Type B pancreatic cell (in vitro differentiated cells): Measurements from ENCODE around the gene CENPQ. TPM values are rescaled to one million over a fixed set of nuclear protein-coding genes. Genes with fewer than 3 reads are reported as not detected.
A peak's percentile ranks its signal among the peaks of the same experiment; 100 is the strongest.

Experiments
- DNase-seq: peaks from one replicate; pipeline ENCODE4 v3.0.0; 2021; ENCODE audit warnings: mixed read lengths; ENCODE audit not compliant: unreplicated experiment; ENCODE audit errors: extremely low spot score
- H3K27ac Mint-ChIP-seq: 2 replicates; pipeline ENCODE4 v1.8.0; 2021; ENCODE audit warnings: mild to moderate bottlenecking, mixed read lengths
- H3K27me3 Mint-ChIP-seq: 2 replicates; pipeline ENCODE4 v1.8.0; 2021; ENCODE audit warnings: mixed read lengths
- H3K36me3 Mint-ChIP-seq: 2 replicates; pipeline ENCODE4 v1.8.0; 2021; ENCODE audit warnings: mixed read lengths
- H3K4me1 Mint-ChIP-seq: one replicate; pipeline ENCODE4 v1.8.0; 2021; ENCODE audit warnings: mixed read lengths; ENCODE audit not compliant: unreplicated experiment
- H3K4me3 Mint-ChIP-seq: 2 replicates; pipeline ENCODE4 v1.8.0; 2021; ENCODE audit warnings: mild to moderate bottlenecking, mixed read lengths
- H3K9me3 Mint-ChIP-seq: 2 replicates; pipeline ENCODE4 v1.8.0; 2021; ENCODE audit warnings: mixed read lengths
- total RNA-seq: library from RNA; stranded (reverse); gene quantifications from 2 replicates; pipeline ENCODE4 v1.2.1, GENCODE V29; 2021; ENCODE audit warnings: low replicate concordance
- TF ChIP-seq, protein P1 (sequence below): fragments of 200-600 bp; sonication (generic); conservative IDR thresholded peaks from 2 replicates; pipeline ENCODE4 v1.5.0; 2021; ENCODE audit warnings: antibody characterized with exemption, mild to moderate bottlenecking

Gene CENPQ
- total RNA-seq, 1 donor from 2014 or later, result 8.6 TPM

DNA sequence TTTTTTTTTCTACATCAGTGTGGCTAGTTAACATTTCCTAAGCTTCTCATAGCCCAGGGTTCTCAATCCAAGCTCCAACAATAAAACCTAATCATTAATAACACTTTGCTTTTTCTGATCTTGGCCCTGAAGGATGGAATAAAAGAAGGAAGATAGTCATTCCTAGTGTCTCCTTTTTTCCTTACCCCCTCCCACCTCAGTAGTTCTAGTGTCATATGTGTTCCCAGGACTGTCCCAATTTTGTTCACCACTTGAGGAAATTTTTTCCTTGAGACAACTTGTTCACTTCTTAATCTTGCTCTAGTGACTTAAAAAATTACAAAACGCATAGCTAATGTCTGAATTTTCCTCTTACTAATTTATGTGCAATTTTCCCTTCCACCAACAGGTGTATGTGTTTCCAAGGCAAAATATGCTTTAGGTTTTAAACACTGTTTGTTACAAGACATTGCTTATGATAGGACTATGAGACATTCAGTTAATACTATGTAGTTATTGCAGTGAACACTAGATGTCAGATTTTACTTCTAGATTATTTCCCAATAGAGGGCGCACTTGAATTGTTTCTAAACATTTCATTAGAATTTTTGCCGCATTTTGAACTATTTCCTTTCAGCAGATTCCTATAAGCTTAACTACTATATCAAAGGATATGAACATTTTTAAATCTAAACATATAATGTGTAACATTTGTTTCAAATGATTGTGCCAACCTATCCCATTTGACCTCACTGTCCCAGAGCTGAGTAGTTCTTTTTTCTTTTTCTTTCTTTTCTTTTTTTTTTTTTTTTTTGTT lies 68.8 kb downstream of the CENPQ start:
- Mint-ChIP-seq H3K4me1 (peaks cover 6% of the 10 kb centered on the region), H3K9me3 (no peaks in the 10 kb centered on the region), H3K36me3 (no peaks in the 10 kb centered on the region), H3K27ac (peak overlapping the region; percentile 4), H3K27me3 (peaks cover 5% of the 10 kb centered on the region), H3K4me3 (peak overlapping the region; percentile 69)
- TF ChIP-seq, protein P1, sequence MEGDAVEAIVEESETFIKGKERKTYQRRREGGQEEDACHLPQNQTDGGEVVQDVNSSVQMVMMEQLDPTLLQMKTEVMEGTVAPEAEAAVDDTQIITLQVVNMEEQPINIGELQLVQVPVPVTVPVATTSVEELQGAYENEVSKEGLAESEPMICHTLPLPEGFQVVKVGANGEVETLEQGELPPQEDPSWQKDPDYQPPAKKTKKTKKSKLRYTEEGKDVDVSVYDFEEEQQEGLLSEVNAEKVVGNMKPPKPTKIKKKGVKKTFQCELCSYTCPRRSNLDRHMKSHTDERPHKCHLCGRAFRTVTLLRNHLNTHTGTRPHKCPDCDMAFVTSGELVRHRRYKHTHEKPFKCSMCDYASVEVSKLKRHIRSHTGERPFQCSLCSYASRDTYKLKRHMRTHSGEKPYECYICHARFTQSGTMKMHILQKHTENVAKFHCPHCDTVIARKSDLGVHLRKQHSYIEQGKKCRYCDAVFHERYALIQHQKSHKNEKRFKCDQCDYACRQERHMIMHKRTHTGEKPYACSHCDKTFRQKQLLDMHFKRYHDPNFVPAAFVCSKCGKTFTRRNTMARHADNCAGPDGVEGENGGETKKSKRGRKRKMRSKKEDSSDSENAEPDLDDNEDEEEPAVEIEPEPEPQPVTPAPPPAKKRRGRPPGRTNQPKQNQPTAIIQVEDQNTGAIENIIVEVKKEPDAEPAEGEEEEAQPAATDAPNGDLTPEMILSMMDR, result peak; percentile 90
- DNase-seq, result no peak

DNA sequence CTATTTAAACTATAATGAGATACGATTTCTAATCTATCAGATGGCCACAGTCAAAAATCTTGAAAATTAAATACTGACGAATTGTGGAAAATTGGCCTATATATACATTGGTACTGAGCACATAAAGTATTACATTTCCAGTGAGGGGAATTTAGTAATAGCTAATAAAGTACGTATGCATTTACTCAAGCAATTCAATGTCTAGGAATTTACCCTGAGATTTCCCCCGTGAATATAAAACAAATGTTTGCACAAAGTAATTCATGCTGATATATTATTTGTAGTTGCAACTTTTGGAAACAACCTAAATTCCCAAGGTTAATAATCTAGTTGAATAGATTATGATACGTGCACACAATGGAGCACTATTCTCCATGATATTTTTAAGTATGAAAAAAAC lies 72.6 kb downstream of the CENPQ start:
- Mint-ChIP-seq H3K27ac (no peak overlapping the region), H3K4me3 (no peak overlapping the region), H3K27me3 (peaks cover 5% of the 10 kb centered on the region), H3K9me3 (no peaks in the 10 kb centered on the region), H3K4me1 (peaks cover 6% of the 10 kb centered on the region), H3K36me3 (no peaks in the 10 kb centered on the region)
- TF ChIP-seq, protein P1, result no peak
- no peak for DNase-seq

DNA sequence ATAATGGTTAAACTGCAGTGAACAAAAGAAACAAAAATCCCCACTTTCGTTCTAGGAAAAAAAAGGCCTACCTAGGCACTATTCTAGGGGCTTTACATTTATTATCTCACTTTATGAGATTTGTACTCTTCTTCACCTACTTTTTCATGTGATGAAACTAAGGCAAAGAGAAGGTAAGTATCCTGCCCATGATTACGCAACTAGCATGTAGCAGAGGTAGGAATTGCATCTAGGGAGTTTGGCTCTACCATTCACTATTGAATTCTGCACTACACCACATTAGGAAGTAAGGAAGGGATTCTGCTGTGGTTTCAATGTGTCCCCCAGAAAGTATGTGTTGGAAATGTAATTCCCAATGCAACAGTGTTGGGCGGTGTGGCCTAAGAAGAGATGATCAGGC lies 75.9 kb downstream of the CENPQ start:
- no peak for DNase-seq
- Mint-ChIP-seq H3K4me1 (peaks cover 6% of the 10 kb centered on the region), H3K9me3 (no peaks in the 10 kb centered on the region), H3K27ac (no peak overlapping the region), H3K27me3 (peaks cover 6% of the 10 kb centered on the region), H3K36me3 (no peaks in the 10 kb centered on the region), H3K4me3 (no peak overlapping the region)
- TF ChIP-seq, protein P1, result no peak

DNA sequence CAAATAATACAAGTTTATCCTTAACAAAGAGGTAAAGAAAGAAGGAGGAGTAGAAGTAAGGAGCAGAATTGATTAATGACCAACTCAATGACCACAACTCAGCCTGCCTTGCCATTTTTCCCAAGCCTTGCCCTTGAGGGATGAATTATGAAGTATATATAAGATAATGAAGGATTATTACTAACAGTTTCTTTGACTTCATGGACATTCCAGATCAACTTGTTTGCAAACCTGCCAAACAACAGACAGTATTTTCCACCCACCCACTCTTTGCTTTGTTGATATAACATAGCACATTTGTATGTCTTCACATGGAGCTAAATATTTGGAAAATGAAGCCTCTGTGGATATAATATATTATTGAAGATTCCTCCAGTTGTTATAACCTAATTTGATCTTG lies 77.4 kb downstream of the CENPQ start:
- Mint-ChIP-seq H3K4me1 (peaks cover 6% of the 10 kb centered on the region), H3K36me3 (no peaks in the 10 kb centered on the region), H3K27me3 (peaks cover 6% of the 10 kb centered on the region), H3K27ac (peak overlapping the region; percentile 18), H3K9me3 (no peaks in the 10 kb centered on the region), H3K4me3 (no peak overlapping the region)
- TF ChIP-seq, protein P1, result no peak
- no peak for DNase-seq

DNA sequence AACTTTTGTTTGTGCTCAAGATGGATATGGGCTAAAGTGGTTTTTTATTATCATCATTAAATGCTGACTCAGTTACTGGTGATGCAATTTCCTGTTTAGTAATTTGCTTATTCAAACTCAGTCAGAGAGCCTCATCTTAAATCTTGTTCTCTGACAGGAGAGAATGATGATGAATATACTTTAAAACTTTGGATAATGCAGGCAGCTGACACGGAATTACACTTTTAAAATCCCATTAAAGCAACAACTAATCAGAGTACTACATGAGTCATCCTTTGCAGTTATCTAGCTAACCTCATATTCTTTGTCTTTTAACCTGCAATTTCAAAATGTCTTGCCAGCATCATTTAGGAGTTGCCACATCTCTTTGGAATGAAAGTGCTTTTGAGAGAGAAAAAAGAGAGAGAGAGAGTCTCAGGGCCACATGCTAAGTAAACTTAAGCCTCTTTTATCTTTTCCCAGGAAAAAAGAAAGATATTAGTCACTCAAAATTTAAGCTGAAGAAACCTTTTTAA lies 78.1 kb downstream of the CENPQ start:
- no peak for DNase-seq
- H3K4me1 Mint-ChIP-seq, result peaks cover 6% of the 10 kb centered on the region
- H3K27ac Mint-ChIP-seq, result peak overlapping the region; percentile 51
- peaks cover 6% of the 10 kb centered on the region for H3K27me3 Mint-ChIP-seq
- H3K4me3 Mint-ChIP-seq, result no peak overlapping the region
- TF ChIP-seq, protein P1, result no peak
- H3K9me3 Mint-ChIP-seq, result no peaks in the 10 kb centered on the region
- H3K36me3 Mint-ChIP-seq, result no peaks in the 10 kb centered on the region
